Transverse colon (tissue), 3 donors: Measurements from ENCODE around the gene IL12RB2.

Source experiments
- EP300 ChIP-seq: sonication (generic); formaldehyde crosslinking; IDR thresholded peaks from one replicate; pipeline ENCODE4 v1.6.1; 2017; ENCODE audit warnings: antibody characterized with exemption, low read depth
- POLR2A ChIP-seq: fragments of 450-650 bp; IDR thresholded peaks from one replicate; pipeline ENCODE4 v1.6.1; 2016; ENCODE audit warnings: antibody characterized with exemption, mild to moderate bottlenecking, moderate library complexity
- TF ChIP-seq, protein P1 (sequence below), 5 experiments: fragments of 200-600 bp in 3 of 5; fragments of 450-650 bp in 2 of 5; sonication (generic) in 3 of 5; IDR thresholded peaks; 1 replicate in 2 of 5; 2 replicates in 3 of 5; pipeline ENCODE4 v1.5.1; 2016 to 2017; ENCODE audit warnings: antibody characterized with exemption in 5 of 5, inconsistent platforms in 3 of 5, mild to moderate bottlenecking in 2 of 5, moderate library complexity in 1 of 5

DNA sequence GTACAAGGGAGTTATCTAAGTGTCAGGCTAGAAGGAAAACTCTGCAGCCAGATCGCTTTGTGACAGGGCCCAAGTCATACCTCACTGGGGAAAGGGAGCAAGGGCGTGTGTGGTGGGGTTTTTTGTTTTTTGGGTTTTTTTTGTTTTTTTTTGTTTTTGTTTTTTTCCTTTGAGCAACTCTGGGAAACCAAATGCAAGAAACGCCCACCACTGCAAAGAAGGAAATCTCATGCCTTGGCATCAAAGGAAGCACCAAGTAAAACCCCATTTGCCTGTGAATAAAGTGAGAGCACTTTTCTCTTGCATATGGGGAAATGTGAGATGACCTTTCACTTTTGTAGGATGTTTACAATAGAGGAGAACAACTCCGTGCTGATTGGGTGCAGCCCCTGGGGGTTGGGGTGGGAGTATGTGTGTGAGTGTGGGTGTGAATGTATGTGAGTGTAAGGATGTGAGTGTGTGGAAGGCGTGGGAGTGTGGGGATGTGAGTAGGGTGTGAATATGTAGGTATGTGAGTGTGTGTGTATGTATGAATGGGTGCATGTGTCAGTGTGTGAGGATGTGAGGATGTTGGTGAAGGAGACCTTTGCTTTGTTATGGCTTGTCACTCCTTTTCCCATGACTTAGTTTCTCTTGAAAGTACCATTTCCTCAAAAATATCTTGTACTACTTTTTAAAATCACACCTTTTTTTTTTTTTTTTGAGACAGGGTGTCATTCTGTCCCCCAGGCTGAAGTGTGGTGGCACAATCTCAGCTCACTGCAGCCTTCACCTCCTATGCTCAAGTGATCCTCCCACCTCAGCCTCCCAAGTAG is 34.6 kb downstream of the IL12RB2 start:
- TF ChIP-seq, protein P1, sequence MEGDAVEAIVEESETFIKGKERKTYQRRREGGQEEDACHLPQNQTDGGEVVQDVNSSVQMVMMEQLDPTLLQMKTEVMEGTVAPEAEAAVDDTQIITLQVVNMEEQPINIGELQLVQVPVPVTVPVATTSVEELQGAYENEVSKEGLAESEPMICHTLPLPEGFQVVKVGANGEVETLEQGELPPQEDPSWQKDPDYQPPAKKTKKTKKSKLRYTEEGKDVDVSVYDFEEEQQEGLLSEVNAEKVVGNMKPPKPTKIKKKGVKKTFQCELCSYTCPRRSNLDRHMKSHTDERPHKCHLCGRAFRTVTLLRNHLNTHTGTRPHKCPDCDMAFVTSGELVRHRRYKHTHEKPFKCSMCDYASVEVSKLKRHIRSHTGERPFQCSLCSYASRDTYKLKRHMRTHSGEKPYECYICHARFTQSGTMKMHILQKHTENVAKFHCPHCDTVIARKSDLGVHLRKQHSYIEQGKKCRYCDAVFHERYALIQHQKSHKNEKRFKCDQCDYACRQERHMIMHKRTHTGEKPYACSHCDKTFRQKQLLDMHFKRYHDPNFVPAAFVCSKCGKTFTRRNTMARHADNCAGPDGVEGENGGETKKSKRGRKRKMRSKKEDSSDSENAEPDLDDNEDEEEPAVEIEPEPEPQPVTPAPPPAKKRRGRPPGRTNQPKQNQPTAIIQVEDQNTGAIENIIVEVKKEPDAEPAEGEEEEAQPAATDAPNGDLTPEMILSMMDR (IDR thresholded peaks at IDR 0.05): no peak
- no peak for TF ChIP-seq POLR2A
- no peak for TF ChIP-seq EP300
